H9 (cell line): ENCODE results near the gene CCSER1. TPM values are rescaled to one million over a fixed set of nuclear protein-coding genes. Genes with fewer than 3 reads are reported as not detected.

Source experiments
- DNase-seq: peaks from one replicate; pipeline ENCODE4 v3.0.0-alpha.2; 2017
- H2AFZ ChIP-seq: one replicate; pipeline ENCODE4 v1.6.1; 2013; ENCODE audit warnings: mild to moderate bottlenecking, low read length, control low read depth, moderate library complexity
- H2AK5ac ChIP-seq: 2 replicates; pipeline ENCODE4 v1.6.1; 2013; ENCODE audit warnings: low read length, control low read depth, mixed read lengths; ENCODE audit not compliant: insufficient read length
- H2BK120ac ChIP-seq: one replicate; pipeline ENCODE4 v1.6.1; 2013; ENCODE audit warnings: low read depth, mild to moderate bottlenecking, low read length, control low read depth, inconsistent platforms; ENCODE audit not compliant: poor library complexity, severe bottlenecking
- H2BK12ac ChIP-seq: 2 replicates; pipeline ENCODE4 v1.6.1; 2013; ENCODE audit warnings: low read length, control low read depth, mixed read lengths, low read depth; ENCODE audit not compliant: insufficient read length
- H2BK15ac ChIP-seq: 2 replicates; pipeline ENCODE4 v1.6.1; 2013; ENCODE audit warnings: low read depth, low read length, control low read depth
- H2BK20ac ChIP-seq: one replicate; pipeline ENCODE4 v1.6.1; 2013; ENCODE audit warnings: low read depth, mild to moderate bottlenecking, low read length, control low read depth, inconsistent platforms; ENCODE audit not compliant: poor library complexity, severe bottlenecking
- H2BK5ac ChIP-seq: 2 replicates; pipeline ENCODE4 v1.6.1; 2013; ENCODE audit warnings: low read length, control low read depth, mixed read lengths; ENCODE audit not compliant: insufficient read length
- H3K14ac ChIP-seq: 2 replicates; pipeline ENCODE4 v1.6.1; 2013; ENCODE audit warnings: low read length, control low read depth; ENCODE audit not compliant: insufficient read depth
- H3K18ac ChIP-seq: 2 replicates; pipeline ENCODE4 v1.6.1; 2013; ENCODE audit warnings: low read depth, mild to moderate bottlenecking, mixed read lengths, low read length, control low read depth; ENCODE audit not compliant: insufficient read length
- H3K23ac ChIP-seq: 2 replicates; pipeline ENCODE4 v1.6.1; 2013; ENCODE audit warnings: low read length, control low read depth, mixed read lengths, low read depth; ENCODE audit not compliant: insufficient read length
- H3K23me2 ChIP-seq: 2 replicates; pipeline ENCODE4 v1.6.1; 2013; ENCODE audit warnings: low read depth, mild to moderate bottlenecking, mixed read lengths, low read length, control low read depth; ENCODE audit not compliant: insufficient read length, poor library complexity, severe bottlenecking
- H3K27ac ChIP-seq: 2 replicates; pipeline ENCODE4 v1.5.1; 2013; ENCODE audit warnings: low read length, control low read depth, mixed read lengths, low read depth; ENCODE audit not compliant: insufficient read length
- H3K27me3 ChIP-seq: 2 replicates; pipeline ENCODE4 v1.6.1; 2013; ENCODE audit warnings: low read length, control low read depth, inconsistent platforms; ENCODE audit not compliant: insufficient read depth
- H3K4ac ChIP-seq: 2 replicates; pipeline ENCODE4 v1.6.1; 2013; ENCODE audit warnings: low read depth, mild to moderate bottlenecking, control low read depth, inconsistent platforms, low read length, moderate library complexity
- H3K4me1 ChIP-seq: 2 replicates; pipeline ENCODE4 v1.6.1; 2013; ENCODE audit warnings: low read length, control low read depth, inconsistent platforms; ENCODE audit not compliant: insufficient read depth
- H3K4me2 ChIP-seq: 2 replicates; pipeline ENCODE4 v1.6.1; 2013; ENCODE audit warnings: low read length, control low read depth, mixed read lengths; ENCODE audit not compliant: insufficient read length, insufficient read depth
- H3K56ac ChIP-seq: 2 replicates; pipeline ENCODE4 v1.6.1; 2013; ENCODE audit warnings: low read depth, mild to moderate bottlenecking, mixed read lengths, low read length, control low read depth; ENCODE audit not compliant: insufficient read length
- H3K79me1 ChIP-seq: 2 replicates; pipeline ENCODE4 v1.6.1; 2013; ENCODE audit warnings: low read depth, mild to moderate bottlenecking, moderate library complexity, low read length, control low read depth, inconsistent platforms; ENCODE audit not compliant: insufficient read depth, poor library complexity, severe bottlenecking
- H3K79me2 ChIP-seq: 2 replicates; pipeline ENCODE4 v1.6.1; 2013; ENCODE audit warnings: low read length, control low read depth, inconsistent platforms; ENCODE audit not compliant: insufficient read depth
- H3K9ac ChIP-seq: 2 replicates; pipeline ENCODE4 v1.6.1; 2013; ENCODE audit warnings: low read length, control low read depth, mixed read lengths; ENCODE audit not compliant: insufficient read length; ENCODE audit errors: extremely low read depth
- H3K9me3 ChIP-seq: one replicate; pipeline ENCODE4 v1.6.1; 2013; ENCODE audit warnings: low read depth, low read length, inconsistent platforms; ENCODE audit not compliant: control insufficient read depth
- H3T11ph ChIP-seq: one replicate; pipeline ENCODE4 v1.6.1; 2013; ENCODE audit warnings: mild to moderate bottlenecking, low read length, control low read depth, inconsistent platforms
- H4K20me1 ChIP-seq: one replicate; pipeline ENCODE4 v1.6.1; 2013; ENCODE audit not compliant: control insufficient read depth, insufficient read length, insufficient read depth
- H4K5ac ChIP-seq: 2 replicates; pipeline ENCODE4 v1.6.1; 2013; ENCODE audit warnings: low read depth, mild to moderate bottlenecking, mixed read lengths, low read length, control low read depth; ENCODE audit not compliant: insufficient read length
- H4K8ac ChIP-seq: replicated peaks from 2 replicates; pipeline ENCODE4 v1.6.1; 2013; ENCODE audit warnings: low read length, control low read depth, mixed read lengths, low read depth; ENCODE audit not compliant: insufficient read length
- H4K91ac ChIP-seq: 2 replicates; pipeline ENCODE4 v1.6.1; 2013; ENCODE audit warnings: low read depth, mild to moderate bottlenecking, moderate library complexity, mixed read lengths, low read length, control low read depth; ENCODE audit not compliant: insufficient read length
- H3K27ac Mint-ChIP-seq, 3 experiments: 2 replicates in 2 of 3; 3 replicates in 1 of 3; pipeline ENCODE4 v1.8.0; 2020 to 2021; ENCODE audit warnings: mixed read lengths in 3 of 3, mild to moderate bottlenecking in 1 of 3, moderate library complexity in 1 of 3
- H3K27me3 Mint-ChIP-seq: 2 replicates; pipeline ENCODE4 v1.8.0; 2021; ENCODE audit warnings: low read depth, mild to moderate bottlenecking, moderate library complexity, mixed read lengths
- H3K36me3 Mint-ChIP-seq, 3 experiments: 2 replicates in 2 of 3; 3 replicates in 1 of 3; pipeline ENCODE4 v1.8.0; 2020 to 2021; ENCODE audit warnings: low read depth in 3 of 3, mixed read lengths in 3 of 3; ENCODE audit not compliant: insufficient read depth in 1 of 3
- H3K4me1 Mint-ChIP-seq, 2 experiments: 2 replicates each; pipeline ENCODE4 v1.8.0; 2020; ENCODE audit warnings: mixed read lengths in 2 of 2
- H3K4me3 Mint-ChIP-seq, 2 experiments: 2 replicates in 1 of 2; 3 replicates in 1 of 2; pipeline ENCODE4 v1.8.0; 2020 to 2021; ENCODE audit warnings: mild to moderate bottlenecking in 2 of 2, mixed read lengths in 2 of 2, moderate library complexity in 1 of 2
- H3K9me3 Mint-ChIP-seq, 2 experiments: 2 replicates in 1 of 2; 3 replicates in 1 of 2; pipeline ENCODE4 v1.8.0; 2020; ENCODE audit warnings: mild to moderate bottlenecking in 2 of 2, mixed read lengths in 2 of 2, moderate library complexity in 1 of 2
- total RNA-seq: library from RNA; stranded (reverse); gene quantifications from 2 replicates; pipeline ENCODE4 v1.2.1, GENCODE V29; 2021
- TF ChIP-seq, protein P1 (sequence below): fragments of 200-600 bp; sonication (generic); conservative IDR thresholded peaks from 3 replicates; pipeline ENCODE4 v1.8.0; 2021; ENCODE audit warnings: antibody characterized with exemption, mild to moderate bottlenecking

CCSER1 gene
- total RNA-seq, 1 experiment from 2014 or later: 0.37 TPM

- no peak overlapping the region for H3K18ac ChIP-seq
These were observed 1399.9 kb downstream of the CCSER1 start for GRCh38 chr4:91527056-91527455.

More at GRCh38 chr4:91527056-91527455, 1399.9 kb downstream of the CCSER1 start:
- no peaks in the 10 kb centered on the region for H3K9me3 ChIP-seq
- H3K56ac ChIP-seq: no peak overlapping the region
- H2BK120ac ChIP-seq: no peak overlapping the region
- H3K23me2 ChIP-seq: no peaks in the 10 kb centered on the region
- no peak overlapping the region for H3K4me3 Mint-ChIP-seq
- H4K5ac ChIP-seq: no peak overlapping the region
- no peak for DNase-seq
- no peak overlapping the region for H3K4me2 ChIP-seq
- no peak overlapping the region for H3K4ac ChIP-seq
- no peak overlapping the region for H2AFZ ChIP-seq
- H4K8ac ChIP-seq: no peak overlapping the region
- no peak overlapping the region for H2AK5ac ChIP-seq
- no peaks in the 10 kb centered on the region for H3K27me3 ChIP-seq
- peaks cover 0 to 6% (median 4%) of the 10 kb centered on the region in 3 experiments; a peak in 5 of 7 replicates for H3K36me3 Mint-ChIP-seq
- no peak overlapping the region for H2BK20ac ChIP-seq
- no peak overlapping the region for H4K91ac ChIP-seq
- no peak overlapping the region for H2BK15ac ChIP-seq
- no peaks in the 10 kb centered on the region for H3K79me2 ChIP-seq
- H3K27ac ChIP-seq: no peak overlapping the region
- H3K9ac ChIP-seq: no peak overlapping the region
- no peak overlapping the region for H3K14ac ChIP-seq
- H3K79me1 ChIP-seq: no peaks in the 10 kb centered on the region
- peaks cover 0 to 1% of the 10 kb centered on the region in 2 experiments; a peak in 2 of 4 replicates for H3K4me1 Mint-ChIP-seq
- H4K20me1 ChIP-seq: no peaks in the 10 kb centered on the region
- H3K23ac ChIP-seq: no peak overlapping the region
- TF ChIP-seq, protein P1, sequence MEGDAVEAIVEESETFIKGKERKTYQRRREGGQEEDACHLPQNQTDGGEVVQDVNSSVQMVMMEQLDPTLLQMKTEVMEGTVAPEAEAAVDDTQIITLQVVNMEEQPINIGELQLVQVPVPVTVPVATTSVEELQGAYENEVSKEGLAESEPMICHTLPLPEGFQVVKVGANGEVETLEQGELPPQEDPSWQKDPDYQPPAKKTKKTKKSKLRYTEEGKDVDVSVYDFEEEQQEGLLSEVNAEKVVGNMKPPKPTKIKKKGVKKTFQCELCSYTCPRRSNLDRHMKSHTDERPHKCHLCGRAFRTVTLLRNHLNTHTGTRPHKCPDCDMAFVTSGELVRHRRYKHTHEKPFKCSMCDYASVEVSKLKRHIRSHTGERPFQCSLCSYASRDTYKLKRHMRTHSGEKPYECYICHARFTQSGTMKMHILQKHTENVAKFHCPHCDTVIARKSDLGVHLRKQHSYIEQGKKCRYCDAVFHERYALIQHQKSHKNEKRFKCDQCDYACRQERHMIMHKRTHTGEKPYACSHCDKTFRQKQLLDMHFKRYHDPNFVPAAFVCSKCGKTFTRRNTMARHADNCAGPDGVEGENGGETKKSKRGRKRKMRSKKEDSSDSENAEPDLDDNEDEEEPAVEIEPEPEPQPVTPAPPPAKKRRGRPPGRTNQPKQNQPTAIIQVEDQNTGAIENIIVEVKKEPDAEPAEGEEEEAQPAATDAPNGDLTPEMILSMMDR: no peak
- no peak overlapping the region for H2BK12ac ChIP-seq
- H3K27ac Mint-ChIP-seq: no peak overlapping the region
- H3K4me1 ChIP-seq: no peaks in the 10 kb centered on the region
- no peak overlapping the region for H2BK5ac ChIP-seq
- peaks cover 12 to 15% of the 10 kb centered on the region in 2 experiments; a peak in 4 of 5 replicates for H3K9me3 Mint-ChIP-seq
- H3K27me3 Mint-ChIP-seq: no peaks in the 10 kb centered on the region
- H3T11ph ChIP-seq: no peak overlapping the region
